Adrenal gland (tissue), 5 donors: ENCODE results near the gene ZRANB1.

Experiments used
- POLR2A ChIP-seq, 2 donors: fragments of 450-650 bp; IDR thresholded peaks; one replicate each; pipeline ENCODE4 v1.6.1; 2017; ENCODE audit warnings: antibody characterized with exemption in 2 of 2, mild to moderate bottlenecking in 2 of 2, moderate library complexity in 1 of 2
- TF ChIP-seq, protein P1 (sequence below), 6 experiments: fragments of 450-650 bp in 4 of 6; fragments of 200-600 bp in 2 of 6; sonication (generic) in 1 of 6; IDR thresholded peaks; 1 replicate in 5 of 6; 2 replicates in 1 of 6; pipeline versions ENCODE4 v1.5.1 to v1.8.0; 2016 to 2021; ENCODE audit warnings: antibody characterized with exemption in 6 of 6, mild to moderate bottlenecking in 2 of 6, moderate library complexity in 1 of 6
- donor health status: DM: no; HTN: no; CAD: no.

DNA sequence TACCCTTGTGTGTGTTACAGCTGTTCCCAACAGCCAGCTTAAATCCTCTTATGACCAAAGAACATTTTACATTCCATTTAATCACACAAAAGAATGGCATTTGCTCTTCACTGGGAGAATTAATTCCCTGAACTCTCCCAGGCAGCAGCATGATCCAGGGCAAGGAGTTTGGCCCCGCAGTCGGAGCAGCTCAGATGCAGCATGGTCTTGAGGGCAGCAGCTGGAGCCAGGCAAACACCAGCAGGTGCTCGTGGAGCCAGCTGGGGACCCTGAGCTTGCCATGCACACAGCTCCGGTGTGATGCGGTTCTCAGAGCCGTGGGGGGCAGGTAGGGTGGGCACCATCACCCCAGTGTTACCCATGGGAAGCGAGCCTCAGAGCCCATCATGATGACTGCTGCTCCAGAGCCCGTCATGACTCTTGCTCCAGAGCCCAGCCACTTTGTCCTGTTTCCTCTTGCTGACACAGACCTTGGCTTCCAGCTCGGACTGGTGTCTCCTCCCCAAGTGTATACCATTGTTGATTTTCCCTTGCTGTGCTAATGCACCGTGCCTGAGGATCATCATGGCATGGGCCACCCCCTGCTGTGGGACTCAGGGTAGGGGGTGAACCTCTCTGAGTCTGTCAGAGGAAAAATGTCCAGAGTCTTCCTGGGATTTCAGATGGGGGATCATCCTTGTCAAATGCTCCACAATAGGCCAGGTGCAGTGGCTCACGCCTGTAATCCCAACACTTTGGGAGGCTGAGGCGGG, 75.8 kb downstream of the ZRANB1 start:
- TF ChIP-seq, protein P1, sequence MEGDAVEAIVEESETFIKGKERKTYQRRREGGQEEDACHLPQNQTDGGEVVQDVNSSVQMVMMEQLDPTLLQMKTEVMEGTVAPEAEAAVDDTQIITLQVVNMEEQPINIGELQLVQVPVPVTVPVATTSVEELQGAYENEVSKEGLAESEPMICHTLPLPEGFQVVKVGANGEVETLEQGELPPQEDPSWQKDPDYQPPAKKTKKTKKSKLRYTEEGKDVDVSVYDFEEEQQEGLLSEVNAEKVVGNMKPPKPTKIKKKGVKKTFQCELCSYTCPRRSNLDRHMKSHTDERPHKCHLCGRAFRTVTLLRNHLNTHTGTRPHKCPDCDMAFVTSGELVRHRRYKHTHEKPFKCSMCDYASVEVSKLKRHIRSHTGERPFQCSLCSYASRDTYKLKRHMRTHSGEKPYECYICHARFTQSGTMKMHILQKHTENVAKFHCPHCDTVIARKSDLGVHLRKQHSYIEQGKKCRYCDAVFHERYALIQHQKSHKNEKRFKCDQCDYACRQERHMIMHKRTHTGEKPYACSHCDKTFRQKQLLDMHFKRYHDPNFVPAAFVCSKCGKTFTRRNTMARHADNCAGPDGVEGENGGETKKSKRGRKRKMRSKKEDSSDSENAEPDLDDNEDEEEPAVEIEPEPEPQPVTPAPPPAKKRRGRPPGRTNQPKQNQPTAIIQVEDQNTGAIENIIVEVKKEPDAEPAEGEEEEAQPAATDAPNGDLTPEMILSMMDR (IDR thresholded peaks at IDR 0.05) = no peak
- no peak for TF ChIP-seq POLR2A (IDR thresholded peaks at IDR 0.05)
